Mammary epithelial cell (primary cell): ENCODE measurements around the gene CTSC.

Experiments
- CTCF ChIP-seq, 2 donors: IDR thresholded peaks in 1 of 2; conservative IDR thresholded peaks in 1 of 2; 2 replicates each; pipeline ENCODE4 v1.5.1; 2011 to 2012; ENCODE audit warnings: inconsistent platforms in 2 of 2, low read length in 2 of 2, mild to moderate bottlenecking in 2 of 2, control low read depth in 1 of 2, low read depth in 1 of 2; ENCODE audit not compliant: insufficient read depth in 1 of 2; ENCODE audit errors: extremely low read depth in 1 of 2
- EZH2 ChIP-seq: IDR thresholded peaks from 2 replicates; pipeline ENCODE4 v1.6.1; 2012; ENCODE audit warnings: low read length, inconsistent platforms, borderline replicate concordance

GRCh38 chr11:88353386-88353785, 15.8 kb upstream of the CTSC start:
- no peak for TF ChIP-seq EZH2
- TF ChIP-seq CTCF (conservative IDR thresholded peaks at IDR 0.05 in 1 of 2, IDR thresholded peaks at IDR 0.05 in 1 of 2; ENCODE audit: extremely low read depth in 1 of 2, insufficient read depth in 1 of 2, low read depth in 1 of 2, low read length in 2 of 2) = no peak
